MM.1S (cell line): ENCODE measurements around the gene ZMIZ1.

ENCODE experiments used
- CTCF ChIP-seq: fragments of 300-600 bp; sonication (generic); IDR thresholded peaks from 2 replicates; pipeline ENCODE4 v1.5.1; 2016; ENCODE audit warnings: antibody characterized with exemption, low read length, mixed read lengths
- EZH2 ChIP-seq: fragments of 300-600 bp; sonication (generic); optimal IDR thresholded peaks from 2 replicates; pipeline ENCODE3; 2017; ENCODE audit warnings: low read depth, mild to moderate bottlenecking, antibody characterized with exemption, low read length, mixed read lengths

GRCh38 chr10:79313911-79314439, 245.2 kb downstream of the ZMIZ1 start:
- TF ChIP-seq CTCF (no peak), EZH2 (no peak)
